GM21390 (cell line): Measurements from ENCODE around the gene COL25A1.
"Not testable (repeated sequence)": the region's sequence is repeated elsewhere in the genome, so short reads cannot be mapped to it uniquely, and the experiment has no call there.

Experiments
- ATAC-seq: cut with Tn5 transposase; IDR thresholded peaks from one replicate; pipeline ENCODE4 v1.9.1; 2021; ENCODE audit not compliant: unreplicated experiment

Gene COL25A1

GRCh38 chr4:108884596-108884995 lies 417.9 kb downstream of the COL25A1 start:
- no peak for ATAC-seq

GRCh38 chr4:108881986-108882385 lies 420.5 kb downstream of the COL25A1 start:
- no peak for ATAC-seq

- ATAC-seq: no peak
These were observed 421.3 kb downstream of the COL25A1 start for GRCh38 chr4:108881190-108881589.

GRCh38 chr4:108878806-108879205 lies 423.7 kb downstream of the COL25A1 start:
- no peak for ATAC-seq

- ATAC-seq: no peak
These were observed 424.6 kb downstream of the COL25A1 start for GRCh38 chr4:108877821-108878220.

GRCh38 chr4:108874806-108875205 lies 427.7 kb downstream of the COL25A1 start:
- ATAC-seq: no peak

GRCh38 chr4:108869970-108870369 lies 432.5 kb downstream of the COL25A1 start:
- not testable (repeated sequence) for ATAC-seq

- ATAC-seq: no peak
These were observed 433.7 kb downstream of the COL25A1 start for GRCh38 chr4:108868606-108869227.

GRCh38 chr4:108867476-108867875 lies 435.0 kb downstream of the COL25A1 start:
- ATAC-seq: no peak

- no peak for ATAC-seq
These were observed 441.1 kb downstream of the COL25A1 start for GRCh38 chr4:108861334-108861733.

GRCh38 chr4:108854786-108855185 lies 447.7 kb downstream of the COL25A1 start:
- ATAC-seq: no peak

GRCh38 chr4:108852691-108853090 lies 449.8 kb downstream of the COL25A1 start:
- ATAC-seq: no peak

- no peak for ATAC-seq
These were observed 451.1 kb downstream of the COL25A1 start for GRCh38 chr4:108851366-108851765.

- peak; percentile 38 for ATAC-seq
These were observed 452.2 kb downstream of the COL25A1 start for GRCh38 chr4:108850219-108850649.

- peak; percentile 96 for ATAC-seq
These were observed 452.8 kb downstream of the COL25A1 start for GRCh38 chr4:108849611-108850168.

- no peak for ATAC-seq
These were observed 455.9 kb downstream of the COL25A1 start for GRCh38 chr4:108846568-108846967.

- ATAC-seq: no peak
These were observed 462.0 kb downstream of the COL25A1 start for GRCh38 chr4:108840426-108840975.

GRCh38 chr4:108839333-108839732 lies 463.1 kb downstream of the COL25A1 start:
- no peak for ATAC-seq

- ATAC-seq: no peak
These were observed 464.0 kb downstream of the COL25A1 start for GRCh38 chr4:108838451-108838850.

- ATAC-seq: no peak
These were observed 467.5 kb downstream of the COL25A1 start for GRCh38 chr4:108834835-108835384.

- ATAC-seq: no peak
These were observed 468.2 kb downstream of the COL25A1 start for GRCh38 chr4:108834166-108834834.

GRCh38 chr4:108833046-108833445 lies 469.4 kb downstream of the COL25A1 start:
- ATAC-seq: no peak
